ENCODE data around the gene ATG10. TPM values are rescaled to one million over a fixed set of nuclear protein-coding genes. Genes with fewer than 3 reads are reported as not detected.

Gene ATG10
- total and polyA plus RNA-seq, 2 of the 13 experiments (the other 11 are each of a cell fraction or from before 2014, with no cell fraction given), result 2.0 to 5.7 TPM

DNA sequence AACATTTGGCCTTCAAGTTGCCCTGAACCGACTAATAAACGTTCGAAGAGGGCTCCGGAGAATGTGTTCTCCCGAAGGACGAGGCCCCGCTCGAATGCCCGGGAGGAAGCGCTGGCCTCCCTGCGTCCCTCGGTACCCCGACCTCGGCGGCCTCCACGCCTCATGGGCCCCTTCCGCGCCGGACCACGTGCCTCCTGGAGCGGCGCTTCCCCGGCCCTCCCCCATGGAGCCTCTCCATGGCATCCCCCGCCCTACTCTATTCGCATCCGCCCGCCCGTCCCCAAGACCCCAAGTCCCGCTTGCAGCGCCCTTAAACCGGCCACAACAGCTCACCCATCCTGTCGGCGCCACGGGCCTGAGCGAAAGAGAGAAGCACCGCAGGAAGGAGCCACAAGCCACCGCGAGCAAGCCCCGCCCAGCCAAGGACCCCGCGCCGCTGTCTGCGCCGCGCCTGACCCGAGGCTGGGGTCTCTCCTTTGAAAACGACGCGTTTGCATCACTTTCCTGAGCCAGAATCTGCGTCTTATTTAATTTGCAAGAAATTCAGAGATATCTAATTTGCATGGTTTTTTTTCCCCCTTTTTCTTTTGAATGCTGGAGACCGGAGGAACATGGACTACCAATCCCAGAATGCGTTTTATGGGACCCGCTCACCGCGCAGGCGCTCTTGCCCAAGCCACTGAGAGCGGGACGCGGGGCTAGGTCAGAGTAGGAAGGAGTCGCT, 306.3 kb downstream of the ATG10 start, which contains the start of gene RPS23:
TSS of gene RPS23 (minus strand) at position 368 of the 724 bp plus-strand sequence. CDS start at position 337, 31 bp downstream.
- Histone ChIP-seq H3K79me2 (ENCODE audit: insufficient read depth, low read length) (peaks cover 31% of the 10 kb centered on the region), H3K36me3 (replicated peaks in 1 of 2; ENCODE audit: control insufficient read depth in 1 of 2, insufficient read depth in 2 of 2, low read length in 2 of 2) (peaks cover 11 to 23% of the 10 kb centered on the region in 2 experiments), H3K9ac (ENCODE audit: insufficient read depth, low read depth, low read length) (peak within 1 kb of the TSS; percentile 98), H3K9me3 (ENCODE audit: low read length) (no peaks in the 10 kb centered on the region), H3K27ac (ENCODE audit: extremely low read length, insufficient read depth, low read length) (peak within 1 kb of the TSS; percentile 83), H3K4me2 (ENCODE audit: low read depth, low read length) (peak within 1 kb of the TSS; percentile 85), H3K27me3 (ENCODE audit: control insufficient read depth in 1 of 2, insufficient read depth in 2 of 2, low read length in 2 of 2) (no peaks in the 10 kb centered on the region; a peak in 1 of 5 replicates), H4K20me1 (ENCODE audit: insufficient read depth, low read length) (no peaks in the 10 kb centered on the region; the same call in 1 of the 2 replicates), H3K4me1 (ENCODE audit: insufficient read depth, low read length) (peaks cover 42% of the 10 kb centered on the region), H3K4me3 (replicated peaks in 1 of 3; ENCODE audit: insufficient read depth in 1 of 3, low read depth in 2 of 3, low read length in 3 of 3) (peak within 1 kb of the TSS; percentile 77 to 94 (median 83)), H2AFZ (ENCODE audit: low read length) (no peak within 1 kb of the TSS)
- no TSS peak for BruUV-seq (replicated peaks)
- under 1% methylated on average over 29 of the region's 60 CpGs for WGBS (ENCODE audit: low lambda C conversion rate)
- DNase-seq (ENCODE audit: low spot score), result peak; percentile 86
- in situ Hi-C loops (cut with HindIII; ENCODE audit: extremely low pct_ligation_motif_present, low pct_unique_long_range_greater_than_20kb), result no loop called here
- FAIRE-seq, result peak; percentile 64
- POLR2A ChIA-PET, result interaction anchor here (0.6 to 2.4 kb wide), 12 partner anchors 8 to 1285 kb away, joined by 3 to 12 read pairs (median 4); partner anchors contain the start of gene ATG10
- intact Hi-C loops (cut with micrococcal nuclease; ENCODE audit: unreplicated experiment), result no loop called here
- peak; percentile 95 for ATAC-seq
- CTCF ChIA-PET (ENCODE audit: low intra/inter-chr PET ratio, low total read pairs), result no interaction called here
- TF ChIP-seq ZBTB8A (CRISPR knock-in tag; IDR thresholded peaks at IDR 0.05; ENCODE audit: borderline replicate concordance, low read depth), result peak; percentile 57; the same call in 1 of the 2 replicates
- TF ChIP-seq, protein P1, sequence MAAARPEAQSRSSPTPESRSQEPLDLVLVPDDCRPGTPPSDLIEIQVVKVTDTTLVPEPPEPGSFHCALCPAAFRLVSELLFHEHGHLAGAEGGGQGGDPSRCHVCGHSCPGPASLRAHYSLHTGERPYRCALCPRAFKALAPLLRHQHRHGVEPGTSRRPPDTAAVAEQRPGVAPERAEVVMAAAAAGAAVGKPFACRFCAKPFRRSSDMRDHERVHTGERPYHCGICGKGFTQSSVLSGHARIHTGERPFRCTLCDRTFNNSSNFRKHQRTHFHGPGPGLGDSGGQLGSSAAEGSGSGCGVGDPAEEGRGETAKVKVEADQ (CRISPR knock-in tag; IDR thresholded peaks at IDR 0.05; ENCODE audit: borderline replicate concordance), result 0 out of 2 replicates have a peak, but pooled peaks have one; percentile 43
- TF ChIP-seq MED13 (CRISPR knock-in tag; IDR thresholded peaks at IDR 0.05), result peak; percentile 84; the same call in 1 of the 2 replicates
- TF ChIP-seq KLF15 (CRISPR knock-in tag; IDR thresholded peaks at IDR 0.05; ENCODE audit: borderline replicate concordance), result peak; percentile 79; the same call in 1 of the 2 replicates
- peak; percentile 54; the same call in 1 of the 2 replicates for TF ChIP-seq SMAD3 (CRISPR knock-in tag; IDR thresholded peaks at IDR 0.05)
- peak; percentile 64 for TF ChIP-seq HCFC1 (IDR thresholded peaks at IDR 0.05; ENCODE audit: low read depth, low read length)
- TF ChIP-seq, protein P2, sequence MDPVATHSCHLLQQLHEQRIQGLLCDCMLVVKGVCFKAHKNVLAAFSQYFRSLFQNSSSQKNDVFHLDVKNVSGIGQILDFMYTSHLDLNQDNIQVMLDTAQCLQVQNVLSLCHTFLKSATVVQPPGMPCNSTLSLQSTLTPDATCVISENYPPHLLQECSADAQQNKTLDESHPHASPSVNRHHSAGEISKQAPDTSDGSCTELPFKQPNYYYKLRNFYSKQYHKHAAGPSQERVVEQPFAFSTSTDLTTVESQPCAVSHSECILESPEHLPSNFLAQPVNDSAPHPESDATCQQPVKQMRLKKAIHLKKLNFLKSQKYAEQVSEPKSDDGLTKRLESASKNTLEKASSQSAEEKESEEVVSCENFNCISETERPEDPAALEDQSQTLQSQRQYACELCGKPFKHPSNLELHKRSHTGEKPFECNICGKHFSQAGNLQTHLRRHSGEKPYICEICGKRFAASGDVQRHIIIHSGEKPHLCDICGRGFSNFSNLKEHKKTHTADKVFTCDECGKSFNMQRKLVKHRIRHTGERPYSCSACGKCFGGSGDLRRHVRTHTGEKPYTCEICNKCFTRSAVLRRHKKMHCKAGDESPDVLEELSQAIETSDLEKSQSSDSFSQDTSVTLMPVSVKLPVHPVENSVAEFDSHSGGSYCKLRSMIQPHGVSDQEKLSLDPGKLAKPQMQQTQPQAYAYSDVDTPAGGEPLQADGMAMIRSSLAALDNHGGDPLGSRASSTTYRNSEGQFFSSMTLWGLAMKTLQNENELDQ (CRISPR knock-in tag; IDR thresholded peaks at IDR 0.05; ENCODE audit: borderline replicate concordance), result no peak
- TF ChIP-seq, protein P3, sequence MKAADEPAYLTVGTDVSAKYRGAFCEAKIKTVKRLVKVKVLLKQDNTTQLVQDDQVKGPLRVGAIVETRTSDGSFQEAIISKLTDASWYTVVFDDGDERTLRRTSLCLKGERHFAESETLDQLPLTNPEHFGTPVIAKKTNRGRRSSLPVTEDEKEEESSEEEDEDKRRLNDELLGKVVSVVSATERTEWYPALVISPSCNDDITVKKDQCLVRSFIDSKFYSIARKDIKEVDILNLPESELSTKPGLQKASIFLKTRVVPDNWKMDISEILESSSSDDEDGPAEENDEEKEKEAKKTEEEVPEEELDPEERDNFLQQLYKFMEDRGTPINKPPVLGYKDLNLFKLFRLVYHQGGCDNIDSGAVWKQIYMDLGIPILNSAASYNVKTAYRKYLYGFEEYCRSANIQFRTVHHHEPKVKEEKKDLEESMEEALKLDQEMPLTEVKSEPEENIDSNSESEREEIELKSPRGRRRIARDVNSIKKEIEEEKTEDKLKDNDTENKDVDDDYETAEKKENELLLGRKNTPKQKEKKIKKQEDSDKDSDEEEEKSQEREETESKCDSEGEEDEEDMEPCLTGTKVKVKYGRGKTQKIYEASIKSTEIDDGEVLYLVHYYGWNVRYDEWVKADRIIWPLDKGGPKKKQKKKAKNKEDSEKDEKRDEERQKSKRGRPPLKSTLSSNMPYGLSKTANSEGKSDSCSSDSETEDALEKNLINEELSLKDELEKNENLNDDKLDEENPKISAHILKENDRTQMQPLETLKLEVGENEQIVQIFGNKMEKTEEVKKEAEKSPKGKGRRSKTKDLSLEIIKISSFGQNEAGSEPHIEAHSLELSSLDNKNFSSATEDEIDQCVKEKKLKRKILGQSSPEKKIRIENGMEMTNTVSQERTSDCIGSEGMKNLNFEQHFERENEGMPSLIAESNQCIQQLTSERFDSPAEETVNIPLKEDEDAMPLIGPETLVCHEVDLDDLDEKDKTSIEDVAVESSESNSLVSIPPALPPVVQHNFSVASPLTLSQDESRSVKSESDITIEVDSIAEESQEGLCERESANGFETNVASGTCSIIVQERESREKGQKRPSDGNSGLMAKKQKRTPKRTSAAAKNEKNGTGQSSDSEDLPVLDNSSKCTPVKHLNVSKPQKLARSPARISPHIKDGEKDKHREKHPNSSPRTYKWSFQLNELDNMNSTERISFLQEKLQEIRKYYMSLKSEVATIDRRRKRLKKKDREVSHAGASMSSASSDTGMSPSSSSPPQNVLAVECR (CRISPR knock-in tag; IDR thresholded peaks at IDR 0.05; ENCODE audit: borderline replicate concordance), result peak; percentile 72
- TF ChIP-seq ZNF746 (CRISPR knock-in tag; IDR thresholded peaks at IDR 0.05), result 0 out of 2 replicates have a peak, but pooled peaks have one; percentile 36
- no peak for TF ChIP-seq ARNT2 (CRISPR knock-in tag; IDR thresholded peaks at IDR 0.05; ENCODE audit: low read depth)
- no peak for TF ChIP-seq ZNF75D (CRISPR knock-in tag; IDR thresholded peaks at IDR 0.05; ENCODE audit: borderline replicate concordance)
- TF ChIP-seq ZC3H4 (CRISPR knock-in tag; IDR thresholded peaks at IDR 0.05; ENCODE audit: borderline replicate concordance), result no peak
- no peak for TF ChIP-seq ZNF614 (CRISPR knock-in tag; IDR thresholded peaks at IDR 0.05; ENCODE audit: borderline replicate concordance)
- TF ChIP-seq MIER2 (CRISPR knock-in tag; IDR thresholded peaks at IDR 0.05), result no peak
- peak; percentile 48; the same call in 1 of the 2 replicates for TF ChIP-seq SIN3B (IDR thresholded peaks at IDR 0.05; ENCODE audit: low read length)
- TF ChIP-seq ZNF264 (CRISPR knock-in tag; IDR thresholded peaks at IDR 0.05), result peak; percentile 73; the same call in 1 of the 2 replicates
